Sigmoid colon (tissue), 4 donors: ENCODE results near the gene KCNIP4.

Experiments used
- POLR2A ChIP-seq, 2 donors: fragments of 450-650 bp; IDR thresholded peaks; one replicate each; pipeline ENCODE4 v1.6.1; 2016; ENCODE audit warnings: antibody characterized with exemption in 2 of 2, mild to moderate bottlenecking in 2 of 2, moderate library complexity in 2 of 2
- POLR2AphosphoS5 ChIP-seq, 4 donors: sonication (generic); formaldehyde crosslinking; IDR thresholded peaks; one replicate each; pipeline ENCODE4 v1.6.1; 2017; ENCODE audit warnings: antibody characterized with exemption in 4 of 4

DNA sequence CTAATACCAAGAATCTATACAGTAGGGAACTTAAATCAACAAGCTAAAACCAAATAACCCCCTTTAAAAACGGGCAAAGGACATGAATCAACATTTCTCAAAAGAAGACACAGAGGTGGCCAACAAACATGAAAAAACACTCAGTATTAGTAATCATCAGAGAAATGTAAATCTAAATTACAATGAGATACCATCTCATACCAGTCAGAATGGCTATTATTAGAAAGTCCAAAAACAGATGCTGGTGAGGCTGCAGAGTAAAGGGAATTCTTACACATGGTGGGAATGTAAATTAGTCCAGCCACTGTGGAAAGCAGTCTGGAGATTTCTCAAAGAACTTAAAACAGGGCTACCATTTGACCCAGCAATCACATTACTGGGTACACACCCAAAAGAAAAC lies 1080.5 kb downstream of the KCNIP4 start:
- TF ChIP-seq POLR2AphosphoS5 (IDR thresholded peaks at IDR 0.05) = no peak
- TF ChIP-seq POLR2A (IDR thresholded peaks at IDR 0.05) = no peak
